Activated CD4-positive, alpha-beta T cell treated with anti-CD3 and anti-CD28 coated beads, Interleukin-2, amount 10 ng/mL, durations not matched to agents 7 days and 5 days (primary cell): Measurements from ENCODE around the gene CHRNA4. TPM values are rescaled to one million over a fixed set of nuclear protein-coding genes. Genes with fewer than 3 reads are reported as not detected.

Source experiments
- CTCF ChIA-PET: fragments of 350-600 bp; sonication (Branson Sonifier 250); formaldehyde crosslinking; loops from one replicate; lab custom pipeline; 2021; ENCODE audit warnings: antibody characterized with exemption; lab: Charles Lee
- POLR2A ChIA-PET: fragments of 350-600 bp; sonication (Branson Sonifier 250); formaldehyde crosslinking; loops from one replicate; lab custom pipeline; 2021; ENCODE audit warnings: antibody characterized with exemption; lab: Charles Lee
- DNase-seq: peaks from one replicate; pipeline ENCODE4 v3.0.0-alpha.2; 2020
- H3K27ac Mint-ChIP-seq: one replicate; pipeline ENCODE4 v1.8.0; 2021; ENCODE audit warnings: mild to moderate bottlenecking, moderate library complexity, mixed read lengths
- H3K27me3 Mint-ChIP-seq: one replicate; pipeline ENCODE4 v1.8.0; 2021; ENCODE audit warnings: mixed read lengths
- H3K36me3 Mint-ChIP-seq: one replicate; pipeline ENCODE4 v1.8.0; 2021; ENCODE audit warnings: low read depth, mixed read lengths
- H3K4me1 Mint-ChIP-seq: one replicate; pipeline ENCODE4 v1.8.0; 2021; ENCODE audit warnings: mixed read lengths
- H3K4me3 Mint-ChIP-seq: one replicate; pipeline ENCODE4 v1.8.0; 2021; ENCODE audit warnings: mild to moderate bottlenecking, moderate library complexity, mixed read lengths
- H3K9me3 Mint-ChIP-seq: one replicate; pipeline ENCODE4 v1.8.0; 2021; ENCODE audit warnings: mixed read lengths
- total RNA-seq, 2 experiments: library from RNA; stranded (reverse); gene quantifications; one replicate each; pipeline ENCODE4 v1.2.3, GENCODE V29; 2021

Gene CHRNA4
- total RNA-seq = not detected

DNA sequence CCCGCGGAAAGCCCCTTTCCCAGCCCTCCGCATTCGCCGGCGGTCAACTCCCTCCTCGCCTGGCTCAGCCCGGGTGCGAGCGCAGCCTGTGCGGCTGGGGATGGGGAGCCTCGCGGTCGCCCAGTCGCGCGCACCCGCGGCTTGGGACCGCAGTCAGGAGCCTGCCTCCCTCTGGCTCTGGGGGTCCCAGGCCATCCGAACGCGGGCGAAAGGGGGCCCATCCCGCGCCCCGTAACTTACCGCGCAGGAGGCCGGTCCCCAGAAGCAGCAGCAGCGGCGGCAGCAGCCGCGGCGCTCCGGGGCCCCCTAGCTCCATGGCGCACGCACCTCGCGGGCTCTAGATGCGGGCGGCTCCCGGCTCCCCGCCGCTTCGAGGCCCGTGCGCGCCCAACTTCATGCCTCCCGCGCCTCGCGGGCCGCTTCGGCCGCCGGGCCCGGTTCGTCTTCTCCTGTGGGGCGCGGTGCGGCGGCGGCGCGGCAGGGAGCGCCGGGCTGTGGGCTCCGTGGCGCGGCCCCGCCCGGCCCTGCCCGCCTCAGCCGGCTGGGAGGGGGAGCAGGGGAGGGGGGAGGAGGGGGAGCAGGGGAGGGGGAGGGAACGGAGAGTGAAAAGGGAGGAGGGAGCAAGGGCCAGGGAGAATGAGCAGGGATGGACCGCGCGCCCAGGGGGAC is at the start of gene CHRNA4:
TSS of gene CHRNA4 (minus strand) at position 500 of the 669 bp plus-strand sequence. CDS start at position 316, 184 bp downstream.
- Mint-ChIP-seq H3K4me1 (no peaks in the 10 kb centered on the region), H3K4me3 (no peak within 1 kb of the TSS), H3K27ac (no peak within 1 kb of the TSS), H3K36me3 (no peaks in the 10 kb centered on the region), H3K9me3 (no peaks in the 10 kb centered on the region), H3K27me3 (peaks cover 10% of the 10 kb centered on the region)
- CTCF ChIA-PET = no interaction called here
- DNase-seq = no peak
- POLR2A ChIA-PET = no interaction called here

DNA sequence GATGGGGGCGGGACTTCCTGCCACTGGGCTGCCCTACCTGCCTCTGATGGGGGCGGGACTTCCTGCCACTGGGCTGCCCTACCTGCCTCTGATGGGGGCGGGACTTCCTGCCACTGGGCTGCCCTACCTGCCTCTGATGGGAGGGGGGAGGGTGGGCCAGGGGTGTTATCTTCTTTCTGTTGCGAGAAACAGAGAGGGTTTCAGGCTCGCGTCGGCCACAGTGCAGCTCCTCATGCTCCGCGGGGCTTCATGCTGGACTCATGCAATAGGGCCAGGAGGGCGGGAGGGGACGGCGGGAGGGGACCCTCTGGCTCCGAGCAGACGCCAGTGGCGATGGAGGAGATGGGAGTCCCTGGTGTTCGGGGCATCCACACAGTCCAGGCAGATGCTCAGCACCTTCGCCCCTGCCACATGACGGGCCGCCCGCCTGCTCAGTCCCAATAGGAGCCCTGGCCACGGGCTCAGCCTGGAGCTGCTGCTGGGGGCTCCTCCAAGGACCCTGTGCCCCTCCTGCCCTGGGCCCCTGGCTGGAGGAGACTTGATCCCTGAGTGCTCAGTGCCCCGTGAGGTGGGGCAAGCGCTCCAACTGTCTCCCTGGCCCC is 48.8 kb upstream of the CHRNA4 start:
- ChIA-PET POLR2A (no interaction called here), CTCF (no interaction called here)
- Mint-ChIP-seq H3K36me3 (no peaks in the 10 kb centered on the region), H3K27me3 (no peaks in the 10 kb centered on the region), H3K4me3 (no peak overlapping the region), H3K9me3 (no peaks in the 10 kb centered on the region), H3K27ac (no peak overlapping the region), H3K4me1 (peaks cover 10% of the 10 kb centered on the region)
- no peak for DNase-seq

DNA sequence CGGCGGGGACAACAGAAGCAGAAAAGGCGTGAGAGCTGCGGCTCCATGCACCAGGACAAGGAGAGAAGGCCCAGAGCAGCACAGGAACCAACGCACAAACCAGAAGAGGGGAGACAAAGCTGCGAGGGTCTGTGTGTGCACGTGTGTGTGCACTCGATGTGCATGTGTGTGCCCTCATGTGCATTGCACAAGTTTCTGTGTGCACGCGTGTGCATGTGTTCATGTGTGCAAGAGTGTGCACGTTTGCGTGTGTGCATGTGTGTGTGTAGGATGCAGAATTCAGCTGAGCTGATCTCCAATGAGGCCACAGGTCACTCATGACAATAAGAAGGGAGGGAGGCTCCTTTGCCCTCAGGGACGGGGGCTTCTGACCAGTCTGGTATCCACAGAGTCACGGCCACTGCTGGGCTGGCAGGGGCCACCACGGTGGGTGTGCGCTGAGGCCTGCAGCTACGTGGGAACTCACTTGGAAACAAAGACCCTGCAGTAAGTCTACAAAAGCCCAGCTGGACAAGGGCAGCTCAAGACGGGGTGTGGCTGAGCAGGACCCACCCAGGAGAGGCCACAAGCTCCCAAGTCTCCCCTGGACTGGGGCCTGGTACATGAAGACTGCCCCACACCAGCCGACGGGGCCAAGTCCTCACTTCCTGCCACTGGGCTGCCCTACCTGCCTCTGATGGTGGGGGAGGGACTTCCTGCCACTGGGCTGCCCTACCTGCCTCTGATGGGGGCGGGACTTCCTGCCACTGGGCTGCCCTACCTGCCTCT is 48.1 kb upstream of the CHRNA4 start:
- ChIA-PET POLR2A (no interaction called here), CTCF (no interaction called here)
- no peaks in the 10 kb centered on the region for H3K27me3 Mint-ChIP-seq
- H3K27ac Mint-ChIP-seq = no peak overlapping the region
- no peaks in the 10 kb centered on the region for H3K9me3 Mint-ChIP-seq
- no peaks in the 10 kb centered on the region for H3K36me3 Mint-ChIP-seq
- DNase-seq = no peak
- H3K4me3 Mint-ChIP-seq = no peak overlapping the region
- H3K4me1 Mint-ChIP-seq = peaks cover 10% of the 10 kb centered on the region

DNA sequence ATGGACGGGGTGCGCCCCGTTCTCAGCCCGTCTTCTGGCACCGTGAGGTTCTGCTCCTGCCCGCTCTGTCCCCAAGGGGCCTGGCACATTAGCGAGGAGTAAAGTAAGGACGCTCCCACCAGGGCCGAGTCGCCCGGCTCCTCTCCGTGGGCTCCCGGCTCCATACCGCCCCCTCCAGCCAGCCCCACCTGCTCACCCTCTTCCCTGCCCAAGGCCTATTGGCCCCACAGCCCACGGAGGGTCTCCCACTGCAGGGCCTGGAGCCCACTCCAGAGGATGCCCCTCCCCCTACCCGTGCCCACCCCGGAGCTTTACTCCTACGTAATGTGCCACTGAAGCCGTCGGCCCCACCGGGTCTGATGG is 47.5 kb upstream of the CHRNA4 start:
- CTCF ChIA-PET = no interaction called here
- Mint-ChIP-seq H3K9me3 (no peaks in the 10 kb centered on the region), H3K36me3 (no peaks in the 10 kb centered on the region), H3K4me1 (peaks cover 10% of the 10 kb centered on the region), H3K4me3 (no peak overlapping the region), H3K27me3 (no peaks in the 10 kb centered on the region), H3K27ac (no peak overlapping the region)
- POLR2A ChIA-PET = no interaction called here
- no peak for DNase-seq

DNA sequence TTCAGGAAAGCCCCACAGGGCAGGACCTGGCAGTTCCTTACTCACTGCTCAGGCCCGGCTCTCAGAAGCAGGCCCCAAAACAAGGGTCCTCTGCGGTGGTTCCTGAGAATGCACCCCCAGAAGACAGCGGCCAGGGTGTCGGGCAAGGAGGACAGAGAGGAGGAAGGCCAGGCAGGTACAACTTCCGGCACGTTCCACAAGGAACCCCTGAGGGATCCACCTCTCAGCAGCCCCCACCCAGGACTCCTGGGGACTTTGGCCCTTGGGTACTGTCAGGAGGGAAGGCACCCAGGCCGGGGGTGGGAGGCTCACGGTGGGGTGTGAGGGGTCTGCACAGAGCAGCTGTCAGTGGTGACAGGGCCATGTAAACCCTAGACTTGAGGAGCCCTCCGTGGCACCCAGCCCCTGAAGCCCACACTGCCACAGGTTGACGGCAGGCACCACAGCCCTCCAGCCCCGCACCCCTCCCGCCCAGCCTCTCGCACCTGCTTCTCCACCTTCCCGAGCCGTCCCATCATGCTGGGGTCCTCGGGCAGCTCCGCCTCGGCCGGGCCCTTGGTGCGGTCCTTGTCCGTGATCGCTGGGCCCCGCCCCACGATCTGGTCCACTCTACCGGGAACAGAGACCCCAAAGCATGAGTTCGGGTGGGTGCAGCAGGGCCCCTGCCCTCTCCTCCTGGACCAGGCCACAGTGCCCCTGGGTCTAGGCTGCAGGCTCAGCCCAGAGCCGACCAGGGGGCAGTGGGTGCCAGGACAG is 47.0 kb upstream of the CHRNA4 start:
- CTCF ChIA-PET = no interaction called here
- Mint-ChIP-seq H3K9me3 (no peaks in the 10 kb centered on the region), H3K27ac (no peak overlapping the region), H3K36me3 (no peaks in the 10 kb centered on the region), H3K4me3 (no peak overlapping the region), H3K27me3 (no peaks in the 10 kb centered on the region), H3K4me1 (peaks cover 10% of the 10 kb centered on the region)
- no peak for DNase-seq
- POLR2A ChIA-PET = no interaction called here

DNA sequence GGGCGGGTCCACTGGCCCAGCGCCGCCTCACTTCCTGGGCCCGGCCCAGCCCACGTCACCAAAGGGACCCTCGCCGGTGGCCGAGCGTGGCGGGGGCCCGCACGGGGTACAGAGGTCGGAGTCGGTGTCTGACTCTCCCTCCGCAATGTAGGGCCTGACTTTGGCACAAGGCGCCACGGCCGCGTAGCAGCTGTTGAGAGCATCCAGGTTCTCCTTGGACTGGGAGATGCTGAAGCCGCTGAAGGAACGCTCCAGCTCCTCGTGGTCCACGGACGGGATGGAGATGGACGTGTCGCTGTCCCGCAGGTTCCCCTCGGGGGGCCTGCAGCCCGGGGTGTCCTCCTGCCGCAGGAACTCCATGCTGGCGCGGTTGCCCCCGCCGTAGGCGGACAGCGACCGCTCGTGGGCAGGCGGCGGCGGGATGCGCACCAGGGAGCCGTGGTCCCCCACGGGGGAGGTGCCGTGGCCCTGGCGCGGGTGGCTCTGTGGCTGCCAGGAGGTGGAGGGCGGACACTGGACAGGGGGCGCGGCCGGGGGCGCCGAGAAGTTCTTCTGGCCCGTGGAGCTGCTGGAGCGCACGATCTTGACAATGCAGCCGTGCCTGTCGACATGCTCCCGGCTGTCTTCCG is 45.6 kb upstream of the CHRNA4 start:
- ChIA-PET CTCF (no interaction called here), POLR2A (no interaction called here)
- Mint-ChIP-seq H3K27ac (no peak overlapping the region), H3K27me3 (no peaks in the 10 kb centered on the region), H3K4me3 (no peak overlapping the region), H3K36me3 (no peaks in the 10 kb centered on the region), H3K9me3 (no peaks in the 10 kb centered on the region), H3K4me1 (peaks cover 5% of the 10 kb centered on the region)
- DNase-seq = no peak

DNA sequence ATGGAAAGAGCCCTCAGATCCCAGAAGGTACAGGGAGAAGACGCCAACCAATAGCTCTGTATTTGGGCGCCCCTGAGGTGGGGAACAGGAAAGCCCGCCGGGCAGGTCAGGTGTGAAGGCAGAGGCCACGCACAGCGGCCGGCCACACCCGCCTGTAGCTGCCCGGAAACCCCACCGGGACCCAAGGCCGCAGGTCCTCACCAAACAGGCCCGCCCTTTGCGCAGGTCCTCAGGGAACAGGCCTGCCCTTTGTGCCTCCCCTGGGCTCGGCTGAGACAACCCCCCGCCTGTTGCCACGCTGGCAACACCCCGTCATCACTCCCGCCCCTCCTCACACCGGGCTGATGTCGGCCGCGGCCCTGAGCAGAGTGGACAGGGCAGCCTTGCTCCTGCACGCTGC is 44.9 kb upstream of the CHRNA4 start:
- H3K36me3 Mint-ChIP-seq = no peaks in the 10 kb centered on the region
- no peak overlapping the region for H3K27ac Mint-ChIP-seq
- no peaks in the 10 kb centered on the region for H3K9me3 Mint-ChIP-seq
- ChIA-PET CTCF (no interaction called here), POLR2A (no interaction called here)
- no peak overlapping the region for H3K4me3 Mint-ChIP-seq
- H3K4me1 Mint-ChIP-seq = peaks cover under 1% of the 10 kb centered on the region
- H3K27me3 Mint-ChIP-seq = no peaks in the 10 kb centered on the region
- no peak for DNase-seq

DNA sequence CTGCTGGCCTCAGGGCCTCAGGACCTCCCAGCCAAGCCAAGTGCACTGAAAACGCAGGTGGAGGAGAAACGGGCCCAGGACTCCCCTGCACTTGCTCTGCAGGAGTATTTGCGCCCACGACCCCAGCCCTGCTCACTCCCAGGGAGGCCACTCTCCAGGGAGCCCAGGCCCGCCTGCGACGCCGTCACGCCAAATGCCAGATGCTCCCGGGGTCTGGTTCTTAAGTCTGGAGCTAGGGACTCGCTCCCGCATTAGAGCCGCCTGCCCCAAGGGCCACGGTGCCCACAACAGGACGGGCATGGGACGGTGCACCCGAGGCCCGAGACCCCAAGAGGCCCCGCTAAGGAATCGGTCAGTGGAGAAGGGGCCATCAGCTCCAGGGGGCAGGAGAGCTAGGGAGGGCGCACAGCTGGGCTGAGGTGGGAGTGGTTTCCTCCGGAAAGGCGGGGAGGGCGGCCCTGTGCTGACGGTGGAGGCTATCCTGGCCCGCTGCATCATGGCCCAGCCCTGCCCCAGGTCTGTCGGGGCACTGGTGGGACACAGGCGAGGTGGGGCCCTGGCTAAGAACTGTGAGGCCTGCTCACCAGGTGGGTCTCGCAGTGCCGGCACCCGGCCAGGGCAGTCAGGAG is 44.1 kb upstream of the CHRNA4 start:
- no peak for DNase-seq
- Mint-ChIP-seq H3K27me3 (no peaks in the 10 kb centered on the region), H3K4me1 (no peaks in the 10 kb centered on the region), H3K9me3 (no peaks in the 10 kb centered on the region), H3K4me3 (no peak overlapping the region), H3K27ac (no peak overlapping the region), H3K36me3 (no peaks in the 10 kb centered on the region)
- ChIA-PET CTCF (no interaction called here), POLR2A (no interaction called here)

DNA sequence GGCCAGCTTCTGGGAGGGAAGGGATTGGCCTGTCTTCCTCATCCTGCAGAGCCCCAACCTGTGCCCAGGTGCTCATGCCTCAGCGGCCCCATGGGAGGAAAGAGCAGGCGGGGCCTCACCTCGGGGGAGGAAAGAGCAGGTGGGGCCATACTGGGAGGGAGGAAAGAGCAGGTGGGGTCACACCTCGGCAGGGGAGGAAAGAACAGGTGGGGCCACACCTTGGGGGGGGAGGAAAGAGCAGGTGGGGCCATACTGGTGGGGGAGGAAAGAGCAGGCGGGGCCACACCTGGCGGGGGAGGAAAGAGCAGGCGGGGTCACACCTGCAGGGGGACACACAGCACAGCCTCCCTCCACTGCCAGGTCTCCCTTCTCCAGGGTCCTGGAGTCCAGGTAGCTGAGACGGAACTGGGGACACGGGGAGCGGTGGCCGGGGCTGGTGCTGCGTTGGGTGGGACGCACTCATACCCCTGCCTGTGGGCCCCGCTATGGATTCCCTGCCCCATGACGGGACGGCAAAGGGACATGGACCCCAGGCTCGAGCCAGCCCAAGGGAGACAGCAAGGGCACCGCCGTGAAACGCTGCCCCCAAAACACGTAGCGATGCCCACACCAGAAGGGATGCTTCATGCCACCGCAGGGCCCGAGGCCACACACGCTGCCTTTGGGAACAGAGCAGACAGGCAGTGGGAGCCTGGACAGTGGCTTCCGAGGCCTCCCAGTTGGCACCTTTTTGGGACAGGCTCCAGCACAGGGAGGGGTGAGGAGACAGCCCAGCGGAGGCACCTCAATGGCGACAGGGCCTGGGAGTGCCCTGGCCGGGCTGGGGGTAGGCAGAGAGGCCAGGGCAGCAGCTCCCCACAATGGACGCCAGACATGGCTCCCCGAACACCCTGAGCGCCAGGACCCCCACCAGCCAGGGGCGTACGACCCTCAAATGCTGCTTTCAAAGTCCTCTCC is 43.3 kb upstream of the CHRNA4 start:
- peak overlapping the region; percentile 19 for H3K27ac Mint-ChIP-seq
- ChIA-PET POLR2A (no interaction called here), CTCF (no interaction called here)
- H3K9me3 Mint-ChIP-seq = no peaks in the 10 kb centered on the region
- no peaks in the 10 kb centered on the region for H3K36me3 Mint-ChIP-seq
- DNase-seq = no peak
- H3K27me3 Mint-ChIP-seq = no peaks in the 10 kb centered on the region
- H3K4me1 Mint-ChIP-seq = no peaks in the 10 kb centered on the region
- H3K4me3 Mint-ChIP-seq = no peak overlapping the region

DNA sequence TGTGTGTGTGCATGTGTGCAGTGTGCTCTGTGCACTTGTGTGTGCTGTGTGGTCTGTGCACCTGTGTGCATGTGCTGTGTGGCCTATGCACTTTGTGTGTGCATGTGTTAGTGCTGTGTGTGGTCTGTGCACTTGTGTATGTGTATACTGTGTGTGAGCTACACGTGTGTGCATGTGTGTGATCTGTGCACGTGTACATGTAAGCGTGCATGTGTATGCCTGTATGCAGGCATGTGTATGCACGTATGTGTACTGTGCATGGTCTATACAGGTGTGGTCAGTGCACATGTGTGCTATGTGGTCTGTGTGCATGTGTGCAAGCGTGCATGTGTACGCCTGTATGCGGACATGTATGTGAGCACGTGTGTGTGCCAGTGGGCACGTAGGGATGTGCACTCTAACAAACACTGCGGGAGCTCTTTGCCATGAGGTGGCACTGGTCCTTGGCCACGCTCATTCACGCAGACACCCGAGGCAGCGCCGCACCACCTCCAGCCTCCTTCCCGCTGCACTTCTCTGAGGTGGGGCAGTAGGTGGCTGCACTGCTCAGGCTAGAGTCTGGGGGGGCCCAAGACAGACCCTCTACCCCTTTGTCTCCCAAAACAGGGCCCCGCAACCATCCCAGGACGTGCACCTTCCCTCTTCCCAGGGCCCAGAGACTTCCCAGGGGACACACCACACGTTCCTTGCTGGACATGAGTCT is 42.4 kb upstream of the CHRNA4 start:
- no peak for DNase-seq
- ChIA-PET POLR2A (no interaction called here), CTCF (no interaction called here)
- Mint-ChIP-seq H3K9me3 (no peaks in the 10 kb centered on the region), H3K27me3 (no peaks in the 10 kb centered on the region), H3K27ac (peak overlapping the region; percentile 19), H3K36me3 (no peaks in the 10 kb centered on the region), H3K4me1 (no peaks in the 10 kb centered on the region), H3K4me3 (no peak overlapping the region)

DNA sequence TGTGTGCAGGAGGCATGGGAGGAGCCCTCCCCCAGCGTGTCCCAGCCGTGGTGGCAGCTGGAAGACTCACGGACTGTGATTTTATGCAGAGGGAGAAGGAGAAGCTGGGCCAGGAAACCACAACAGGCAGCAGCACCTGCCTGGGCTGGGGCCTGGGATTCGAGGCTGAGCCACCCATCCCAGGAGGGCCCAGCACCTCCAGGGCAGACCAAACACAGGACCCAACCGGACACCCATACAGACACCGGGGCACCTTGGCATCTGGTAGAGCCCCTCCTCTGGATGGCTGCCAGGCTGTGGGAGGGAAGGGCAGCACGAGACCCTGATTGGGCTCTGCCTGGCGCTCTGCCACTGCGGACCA is 41.7 kb upstream of the CHRNA4 start:
- ChIA-PET CTCF (no interaction called here), POLR2A (no interaction called here)
- Mint-ChIP-seq H3K27ac (no peak overlapping the region), H3K27me3 (no peaks in the 10 kb centered on the region), H3K4me3 (no peak overlapping the region), H3K36me3 (no peaks in the 10 kb centered on the region), H3K4me1 (no peaks in the 10 kb centered on the region), H3K9me3 (no peaks in the 10 kb centered on the region)
- DNase-seq = no peak
